SH-SY5Y (cell line): ENCODE results near the gene HOXB3.

Experiments
- GATA2 ChIP-seq: IDR thresholded peaks from 2 replicates; pipeline ENCODE4 v1.6.1; 2011; ENCODE audit warnings: mild to moderate bottlenecking, low read depth, low read length
- GATA3 ChIP-seq: IDR thresholded peaks from 2 replicates; pipeline ENCODE4 v1.6.1; 2011; ENCODE audit warnings: low read depth, mild to moderate bottlenecking, low read length, moderate library complexity

DNA sequence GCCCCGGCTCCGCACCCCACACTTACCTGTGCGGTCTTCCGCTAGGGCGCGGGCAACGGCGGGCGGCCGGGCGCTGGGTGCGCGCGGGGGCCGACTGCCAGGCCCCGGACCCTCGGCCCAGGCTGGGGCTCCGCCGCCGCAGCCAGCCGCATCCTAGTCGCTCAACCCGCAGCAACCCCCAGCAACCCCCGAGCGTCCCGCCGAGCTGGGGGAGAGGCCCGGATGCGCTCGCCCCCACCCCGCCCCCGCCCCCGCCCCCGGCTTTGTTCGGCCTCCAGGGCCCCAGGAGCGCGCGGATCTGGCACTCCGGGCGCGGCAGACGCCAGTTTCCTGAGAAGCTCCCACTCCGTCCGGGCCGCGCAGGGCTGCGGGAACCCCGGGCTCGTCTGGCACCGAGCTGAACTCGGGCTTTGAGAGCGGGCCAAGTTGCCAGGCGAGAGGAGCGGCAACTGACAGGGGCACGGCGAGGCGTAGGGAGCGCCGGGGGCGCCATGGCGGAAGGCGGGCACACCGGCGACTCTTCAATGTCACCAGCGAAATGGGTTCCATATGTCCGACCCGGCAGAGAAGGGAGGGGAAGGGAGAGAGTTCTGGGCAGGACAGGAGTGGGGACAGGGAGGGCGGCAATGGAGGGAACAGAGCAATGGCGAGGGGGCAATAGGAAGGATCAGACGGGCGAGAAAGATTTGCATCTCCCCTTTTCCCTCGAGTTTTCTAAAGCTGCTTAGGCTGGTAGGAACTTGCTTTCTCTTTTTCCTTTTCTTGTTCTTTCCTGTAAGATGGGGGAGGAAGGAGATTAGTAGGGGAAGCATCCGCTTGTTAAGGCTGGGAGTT is 25.6 kb downstream of the HOXB3 start:
- no peak for TF ChIP-seq GATA3
- no peak for TF ChIP-seq GATA2
